ENCODE measurements around the gene FAM174B.

FAM174B gene

GRCh38 chr15:92662762-92663161 lies 7.2 kb upstream of the FAM174B start:
- Histone ChIP-seq H3K27me3 (ENCODE audit: insufficient read depth, low read length, poor library complexity, severe bottlenecking) (no peaks in the 10 kb centered on the region), H2AFZ (ENCODE audit: low read length) (no peak overlapping the region), H3K9me2 (replicated peaks; ENCODE audit: low read depth, low read length) (no peaks in the 10 kb centered on the region), H3K36me3 (ENCODE audit: insufficient read depth, low read length) (no peaks in the 10 kb centered on the region), H3K79me2 (ENCODE audit: insufficient read depth, low read length) (no peaks in the 10 kb centered on the region), H3K9ac (ENCODE audit: low read depth, low read length, poor library complexity, severe bottlenecking) (no peak overlapping the region), H3K4me2 (ENCODE audit: low read depth, low read length, poor library complexity, severe bottlenecking) (no peak overlapping the region), H3F3A (ENCODE audit: low read depth) (no peaks in the 10 kb centered on the region), H3K4me1 (ENCODE audit: insufficient read depth, low read length, poor library complexity, severe bottlenecking) (no peaks in the 10 kb centered on the region), H3K4me3 (ENCODE audit: low read length, poor library complexity, severe bottlenecking) (no peak overlapping the region), H3K9me3 (ENCODE audit: insufficient read depth, low read depth, low read length) (no peaks in the 10 kb centered on the region), H4K20me1 (ENCODE audit: insufficient read depth, low read length, poor library complexity, severe bottlenecking) (no peaks in the 10 kb centered on the region)
- TF ChIP-seq CTCF (conservative IDR thresholded peaks at IDR 0.05; ENCODE audit: low read length), result no peak
- no peak for TF ChIP-seq EZH2phosphoT487 (IDR thresholded peaks at IDR 0.05; ENCODE audit: borderline replicate concordance)

DNA sequence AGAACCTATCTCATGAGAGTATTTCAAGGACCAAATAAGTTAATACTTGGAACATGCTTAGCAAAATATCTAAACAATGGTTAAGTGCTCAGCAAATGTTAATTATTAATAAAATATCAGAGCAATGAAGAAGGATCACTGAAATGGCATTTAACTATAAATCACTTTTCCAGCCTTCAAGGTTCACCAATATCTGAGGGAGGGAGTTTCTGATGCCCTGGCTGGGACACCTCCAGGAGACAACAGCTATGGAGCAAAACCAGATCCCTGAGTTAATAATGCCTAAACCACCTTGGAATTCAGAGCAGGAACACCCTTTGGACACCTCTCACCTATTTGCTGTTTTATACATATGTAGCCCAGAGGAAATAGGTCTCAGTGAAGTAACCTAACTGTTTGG lies 6.4 kb upstream of the FAM174B start:
- H3K9ac ChIP-seq (ENCODE audit: low read depth, low read length, poor library complexity, severe bottlenecking), result no peak overlapping the region
- no peak overlapping the region for H2AFZ ChIP-seq (ENCODE audit: low read length)
- peaks cover under 1% of the 10 kb centered on the region for H3K27me3 ChIP-seq (ENCODE audit: insufficient read depth, low read length, poor library complexity, severe bottlenecking)
- no peaks in the 10 kb centered on the region for H4K20me1 ChIP-seq (ENCODE audit: insufficient read depth, low read length, poor library complexity, severe bottlenecking)
- H3K4me2 ChIP-seq (ENCODE audit: low read depth, low read length, poor library complexity, severe bottlenecking), result no peak overlapping the region
- TF ChIP-seq CTCF (conservative IDR thresholded peaks at IDR 0.05; ENCODE audit: low read length), result no peak
- TF ChIP-seq EZH2phosphoT487 (IDR thresholded peaks at IDR 0.05; ENCODE audit: borderline replicate concordance), result no peak
- H3K79me2 ChIP-seq (ENCODE audit: insufficient read depth, low read length), result no peaks in the 10 kb centered on the region
- no peaks in the 10 kb centered on the region for H3K9me2 ChIP-seq (replicated peaks; ENCODE audit: low read depth, low read length)
- H3F3A ChIP-seq (ENCODE audit: low read depth), result no peaks in the 10 kb centered on the region
- H3K4me1 ChIP-seq (ENCODE audit: insufficient read depth, low read length, poor library complexity, severe bottlenecking), result no peaks in the 10 kb centered on the region
- no peaks in the 10 kb centered on the region for H3K36me3 ChIP-seq (ENCODE audit: insufficient read depth, low read length)
- H3K9me3 ChIP-seq (ENCODE audit: insufficient read depth, low read depth, low read length), result no peaks in the 10 kb centered on the region
- no peak overlapping the region for H3K4me3 ChIP-seq (ENCODE audit: low read length, poor library complexity, severe bottlenecking)

GRCh38 chr15:92661069-92661468 lies 5.5 kb upstream of the FAM174B start:
- Histone ChIP-seq H4K20me1 (ENCODE audit: insufficient read depth, low read length, poor library complexity, severe bottlenecking) (no peaks in the 10 kb centered on the region), H3K4me1 (ENCODE audit: insufficient read depth, low read length, poor library complexity, severe bottlenecking) (no peaks in the 10 kb centered on the region), H3K79me2 (ENCODE audit: insufficient read depth, low read length) (no peaks in the 10 kb centered on the region), H3K9me2 (replicated peaks; ENCODE audit: low read depth, low read length) (no peaks in the 10 kb centered on the region), H2AFZ (ENCODE audit: low read length) (no peak overlapping the region), H3K27me3 (ENCODE audit: insufficient read depth, low read length, poor library complexity, severe bottlenecking) (peaks cover 9% of the 10 kb centered on the region), H3K9me3 (ENCODE audit: insufficient read depth, low read depth, low read length) (no peaks in the 10 kb centered on the region), H3K4me3 (ENCODE audit: low read length, poor library complexity, severe bottlenecking) (no peak overlapping the region), H3K4me2 (ENCODE audit: low read depth, low read length, poor library complexity, severe bottlenecking) (no peak overlapping the region), H3K36me3 (ENCODE audit: insufficient read depth, low read length) (no peaks in the 10 kb centered on the region), H3K9ac (ENCODE audit: low read depth, low read length, poor library complexity, severe bottlenecking) (no peak overlapping the region), H3F3A (ENCODE audit: low read depth) (no peaks in the 10 kb centered on the region)
- TF ChIP-seq EZH2phosphoT487 (IDR thresholded peaks at IDR 0.05; ENCODE audit: borderline replicate concordance) (no peak), CTCF (conservative IDR thresholded peaks at IDR 0.05; ENCODE audit: low read length) (no peak)
